Glomerular visceral epithelial cell (primary cell): ENCODE data around the gene SUSD1.
A peak's percentile ranks its signal among the peaks of the same experiment; 100 is the strongest.
"Not testable (repeated sequence)": the region's sequence is repeated elsewhere in the genome, so short reads cannot be mapped to it uniquely, and the experiment has no call there.

ENCODE experiments used
- DNase-seq: peaks from one replicate; pipeline ENCODE4 v3.0.0-alpha.2; 2016; ENCODE audit errors: extremely low spot score

SUSD1 gene

GRCh38 chr9:112130347-112130746 is 44.8 kb downstream of the SUSD1 start:
- DNase-seq: no peak

- no peak for DNase-seq
Measured at GRCh38 chr9:112129246-112129645, 45.9 kb downstream of the SUSD1 start.

- DNase-seq: not testable (repeated sequence)
Measured at GRCh38 chr9:112128399-112128798, 46.7 kb downstream of the SUSD1 start.

DNA sequence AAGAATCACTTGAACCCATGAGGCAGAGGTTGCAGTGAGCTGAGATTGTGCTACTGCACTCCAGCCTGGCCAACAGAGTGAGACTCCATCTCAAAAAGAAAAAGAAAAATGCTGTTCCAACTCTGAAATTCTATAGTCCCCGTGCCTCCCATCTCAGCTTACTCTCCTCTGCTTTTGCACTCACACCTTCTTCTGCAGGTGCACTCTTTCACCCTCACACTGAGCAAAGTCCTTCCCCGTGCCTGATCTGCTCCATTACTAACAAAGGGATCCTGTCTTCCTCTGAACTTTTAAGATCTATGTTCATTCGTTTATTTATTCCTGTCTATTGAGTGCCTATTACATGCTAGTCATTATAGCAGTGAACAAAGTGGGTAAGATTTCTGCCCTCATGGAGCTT is 47.8 kb downstream of the SUSD1 start:
- DNase-seq: no peak

DNA sequence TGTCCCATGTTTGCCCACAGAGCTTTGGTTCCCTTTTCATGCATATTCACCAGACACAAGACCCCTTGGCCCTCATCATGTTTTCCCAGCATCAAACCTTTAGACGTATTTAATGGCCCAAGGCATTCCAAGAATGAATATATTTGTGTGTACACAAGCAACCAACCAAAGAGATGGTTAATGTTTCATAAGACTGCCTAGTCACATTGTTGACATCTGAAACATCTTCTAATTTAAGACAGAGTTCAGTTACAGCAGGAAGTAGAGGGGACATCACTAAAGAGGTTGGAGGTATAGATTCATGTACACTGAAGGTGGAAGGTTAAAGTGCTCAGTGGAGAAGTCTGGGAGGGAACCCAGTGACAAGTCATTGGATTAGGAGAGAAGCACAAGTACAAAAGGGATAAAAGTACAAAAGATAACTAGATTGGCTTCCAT is 49.1 kb downstream of the SUSD1 start:
- peak; percentile 75 for DNase-seq

GRCh38 chr9:112124156-112124555 is 50.9 kb downstream of the SUSD1 start:
- DNase-seq: no peak

GRCh38 chr9:112121633-112122032 is 53.5 kb downstream of the SUSD1 start:
- no peak for DNase-seq

GRCh38 chr9:112120439-112120925 is 54.6 kb downstream of the SUSD1 start:
- DNase-seq: peak; percentile 44

- no peak for DNase-seq
Measured at GRCh38 chr9:112120030-112120341, 55.1 kb downstream of the SUSD1 start.

GRCh38 chr9:112119225-112120029 is 55.7 kb downstream of the SUSD1 start:
- DNase-seq: peak; percentile 96

DNA sequence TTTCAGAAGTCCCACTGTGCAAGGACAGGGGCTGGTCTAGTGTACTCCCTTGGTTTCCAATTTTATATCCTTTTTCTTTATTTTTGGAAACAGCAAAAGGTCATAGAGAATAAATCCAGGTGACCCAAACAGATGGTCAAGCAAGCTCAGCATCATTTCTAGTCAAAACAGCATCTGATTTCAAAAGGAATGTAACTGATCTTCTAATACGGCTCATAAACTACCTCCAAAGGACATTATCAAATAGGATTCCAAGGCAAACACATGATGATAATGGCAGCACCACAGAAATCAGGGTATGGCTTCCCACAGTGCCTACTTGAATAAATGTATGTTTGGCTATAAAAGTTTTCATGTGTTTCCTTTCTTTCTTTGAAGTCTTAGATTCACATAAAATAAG is 57.1 kb downstream of the SUSD1 start:
- DNase-seq: no peak

DNA sequence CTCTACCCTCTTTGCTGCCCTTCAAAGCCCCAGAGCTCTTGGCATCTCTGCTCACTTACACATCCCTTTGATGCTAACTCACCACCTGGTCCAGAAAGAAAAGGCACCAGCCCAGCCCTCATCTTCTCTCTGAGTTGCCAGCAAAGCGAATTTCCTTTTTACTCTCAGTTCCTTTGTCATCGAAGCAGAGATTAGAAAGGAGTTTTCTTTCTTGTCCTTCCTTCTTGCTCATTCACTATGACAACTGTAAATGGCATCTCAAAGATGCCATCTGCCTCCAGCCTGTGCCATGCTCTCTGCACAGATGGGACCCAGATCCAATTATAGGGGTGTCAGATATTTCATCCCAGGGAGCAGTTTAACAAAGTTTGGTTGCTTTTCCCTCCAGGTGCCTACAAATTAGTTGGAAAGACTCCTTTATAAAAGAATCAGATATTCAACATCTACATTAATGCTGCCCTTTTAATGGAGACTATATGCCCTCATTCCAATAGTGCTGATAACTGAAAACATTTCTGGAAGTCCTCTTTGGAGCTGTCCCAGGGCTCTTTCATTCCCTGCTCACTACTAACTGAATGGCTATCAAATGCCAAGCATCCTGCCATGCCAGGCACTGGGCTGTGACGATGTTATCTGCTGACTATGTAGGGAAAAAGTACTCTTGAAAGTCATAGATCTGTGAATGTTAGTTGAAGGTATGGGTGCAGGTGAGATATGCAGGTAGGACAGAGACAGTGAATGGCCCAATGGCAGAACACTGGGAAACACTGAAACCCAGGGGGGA is 58.9 kb downstream of the SUSD1 start:
- DNase-seq: no peak

GRCh38 chr9:112115109-112115508 is 60.0 kb downstream of the SUSD1 start:
- DNase-seq: no peak

DNA sequence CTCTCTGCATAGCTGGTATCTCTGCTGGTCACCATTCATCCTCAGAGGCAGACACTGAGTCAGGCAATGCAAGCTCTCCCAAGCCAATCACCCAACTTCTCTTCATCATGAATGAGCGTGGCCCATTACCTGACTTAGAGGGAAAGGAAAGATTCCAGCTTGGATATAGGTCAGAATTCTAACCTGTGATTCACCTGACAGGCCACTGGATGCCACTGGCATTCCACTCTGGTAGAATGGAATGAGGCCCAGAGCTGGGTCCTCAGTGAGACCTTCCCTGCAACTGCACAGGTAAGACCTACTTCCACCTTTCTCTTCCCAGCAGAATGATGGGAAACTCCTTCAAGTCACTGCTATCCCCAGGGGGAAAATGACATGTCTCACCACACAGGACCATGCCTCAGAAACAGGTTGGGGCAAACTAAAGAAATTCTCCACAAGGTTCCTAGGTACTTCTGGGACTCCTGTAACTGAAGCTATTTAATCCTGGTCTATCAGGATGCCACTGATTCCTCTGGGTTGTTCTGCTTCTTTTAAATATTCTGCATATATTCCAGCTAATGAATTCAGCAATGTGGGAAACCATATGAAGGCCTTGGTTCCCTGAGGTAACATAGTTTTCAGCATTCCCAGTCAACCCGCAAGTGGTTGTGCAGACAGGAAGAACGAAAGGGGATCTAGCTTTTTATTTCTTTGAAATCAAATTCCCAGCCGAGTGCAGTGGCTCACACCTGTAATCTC is 62.0 kb downstream of the SUSD1 start:
- DNase-seq: peak; percentile 75

- peak; percentile 89 for DNase-seq
Measured at GRCh38 chr9:112112519-112112918, 62.6 kb downstream of the SUSD1 start.

DNA sequence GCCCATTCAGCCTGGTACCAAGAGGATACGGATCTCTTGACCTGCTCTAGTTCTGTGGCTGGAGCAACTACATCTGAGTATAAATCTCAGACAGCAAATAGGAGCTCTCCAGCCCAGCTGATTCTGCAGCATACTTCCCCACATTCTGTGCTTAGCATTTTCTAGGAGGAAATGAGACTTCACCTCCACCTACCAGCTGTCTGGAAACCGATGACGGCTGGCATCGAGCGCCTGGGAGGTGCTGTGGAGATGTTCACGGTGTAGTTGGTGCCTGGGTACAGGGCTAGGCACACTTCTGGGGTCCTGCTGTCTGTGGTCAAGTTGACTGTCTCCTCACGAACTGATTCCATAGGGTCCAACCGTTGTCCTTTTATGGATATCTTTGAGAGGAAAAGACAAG is 63.6 kb downstream of the SUSD1 start:
- no peak for DNase-seq

DNA sequence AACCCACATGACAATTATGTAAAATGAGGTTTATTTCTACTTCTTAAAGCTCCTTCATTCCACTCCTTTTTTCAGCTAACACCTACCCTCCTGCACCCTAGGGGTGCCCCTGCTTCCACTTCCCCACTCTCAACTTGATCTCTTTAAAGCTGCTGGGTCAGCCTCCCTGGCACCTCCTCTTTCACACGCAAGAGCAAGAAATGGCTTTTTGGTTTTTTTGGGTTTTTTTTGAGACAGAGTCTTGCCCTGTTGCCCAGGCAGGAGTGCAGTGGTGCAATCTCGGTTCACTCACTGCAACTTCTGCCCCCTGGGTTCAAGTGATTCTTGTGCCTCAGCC is 64.4 kb downstream of the SUSD1 start:
- DNase-seq: no peak

DNA sequence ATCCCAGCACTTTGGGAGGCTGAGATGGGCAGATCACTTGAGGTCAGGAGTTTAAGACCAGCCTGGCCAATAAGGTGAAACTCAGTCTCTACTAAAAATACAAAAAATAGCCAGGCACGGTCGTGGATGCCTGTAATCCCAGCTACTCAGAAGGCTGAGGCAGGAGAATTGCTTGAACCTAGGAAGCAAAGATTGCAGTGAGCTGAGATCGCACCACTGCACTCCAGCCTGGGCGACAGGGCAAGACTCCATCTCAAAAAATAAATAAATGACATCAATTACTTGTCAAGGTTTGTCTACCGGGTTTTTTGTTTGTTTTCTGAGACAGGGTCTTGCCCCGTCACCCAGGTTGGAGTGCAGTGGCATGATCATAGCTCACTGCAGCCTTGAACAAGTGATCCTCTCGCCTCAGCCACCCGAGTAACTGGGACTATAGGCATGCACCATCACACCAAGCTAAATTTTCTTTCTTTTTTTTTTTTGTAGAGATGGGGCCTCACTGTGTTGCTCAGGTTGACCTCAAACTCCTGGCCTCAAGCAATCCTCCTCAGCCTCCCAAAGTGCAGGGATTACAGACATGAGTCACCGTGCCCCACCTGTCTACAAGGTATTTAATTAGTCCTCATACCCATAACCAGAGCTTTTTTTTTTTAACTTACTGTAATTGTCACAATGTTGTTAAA is 64.9 kb downstream of the SUSD1 start:
- no peak for DNase-seq

DNA sequence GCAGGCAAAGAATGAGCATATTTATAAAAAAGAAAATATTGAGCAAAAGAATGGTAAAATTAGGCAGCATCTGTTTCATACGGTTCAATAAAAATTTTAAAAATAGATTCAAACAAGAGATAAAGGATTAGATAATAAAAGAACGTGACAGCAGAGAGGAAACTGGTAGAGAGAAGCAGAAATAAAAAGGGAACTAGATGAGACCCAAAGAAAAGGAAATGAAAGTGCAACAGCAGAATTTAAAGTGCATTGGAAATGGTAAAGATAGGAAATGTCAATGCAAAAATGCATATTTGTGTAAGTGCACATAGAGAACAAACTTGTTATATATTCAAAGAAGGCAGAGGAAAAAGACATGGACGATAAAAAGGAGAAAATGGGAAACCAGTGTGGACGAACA is 70.2 kb downstream of the SUSD1 start:
- no peak for DNase-seq

DNA sequence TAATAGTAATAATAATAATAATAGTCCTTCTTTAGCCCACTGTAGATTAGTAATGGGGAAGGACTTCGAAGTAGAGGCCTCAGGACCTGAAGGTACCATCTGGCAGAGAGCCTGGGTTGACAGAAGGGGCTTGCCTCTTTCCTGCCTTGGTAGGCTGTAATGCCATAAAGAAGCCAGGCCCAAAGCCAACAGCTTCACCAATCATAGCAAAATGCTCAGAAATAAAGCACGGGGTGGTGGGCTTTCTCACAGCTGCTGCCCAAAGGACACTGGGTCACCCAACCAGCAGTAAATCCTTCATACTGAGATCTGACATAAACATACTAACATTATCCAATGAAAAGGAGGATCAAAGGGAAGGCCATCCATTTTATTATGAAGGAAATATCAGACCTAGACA is 70.7 kb downstream of the SUSD1 start:
- no peak for DNase-seq

DNA sequence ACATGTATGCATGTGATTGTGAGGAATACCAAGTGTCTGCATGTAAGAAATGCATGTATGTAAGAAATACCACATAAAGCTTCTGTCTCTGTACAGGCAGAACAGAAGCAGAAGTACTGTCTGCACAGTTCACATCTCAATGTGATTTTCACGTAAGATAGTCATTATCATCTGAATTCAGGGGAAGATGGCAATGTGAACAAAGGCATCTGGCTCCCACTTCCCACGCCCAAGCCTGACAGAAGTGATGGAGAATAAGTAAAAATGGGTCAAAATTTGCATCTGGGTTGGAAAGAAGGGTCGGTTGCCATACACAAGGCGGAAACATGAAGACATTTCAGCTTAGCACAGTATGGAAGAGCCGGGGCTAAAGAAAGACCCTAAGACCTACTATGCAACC is 71.7 kb downstream of the SUSD1 start:
- DNase-seq: no peak
